GM12874 (cell line): Measurements from ENCODE around the gene TKFC.

ENCODE experiments used
- TF ChIP-seq, protein P1 (sequence below): IDR thresholded peaks from 2 replicates; pipeline ENCODE4 v1.5.1; 2011; ENCODE audit warnings: low read depth, mild to moderate bottlenecking, control low read depth, low read length, moderate library complexity; ENCODE audit not compliant: insufficient read depth

The TKFC gene

DNA sequence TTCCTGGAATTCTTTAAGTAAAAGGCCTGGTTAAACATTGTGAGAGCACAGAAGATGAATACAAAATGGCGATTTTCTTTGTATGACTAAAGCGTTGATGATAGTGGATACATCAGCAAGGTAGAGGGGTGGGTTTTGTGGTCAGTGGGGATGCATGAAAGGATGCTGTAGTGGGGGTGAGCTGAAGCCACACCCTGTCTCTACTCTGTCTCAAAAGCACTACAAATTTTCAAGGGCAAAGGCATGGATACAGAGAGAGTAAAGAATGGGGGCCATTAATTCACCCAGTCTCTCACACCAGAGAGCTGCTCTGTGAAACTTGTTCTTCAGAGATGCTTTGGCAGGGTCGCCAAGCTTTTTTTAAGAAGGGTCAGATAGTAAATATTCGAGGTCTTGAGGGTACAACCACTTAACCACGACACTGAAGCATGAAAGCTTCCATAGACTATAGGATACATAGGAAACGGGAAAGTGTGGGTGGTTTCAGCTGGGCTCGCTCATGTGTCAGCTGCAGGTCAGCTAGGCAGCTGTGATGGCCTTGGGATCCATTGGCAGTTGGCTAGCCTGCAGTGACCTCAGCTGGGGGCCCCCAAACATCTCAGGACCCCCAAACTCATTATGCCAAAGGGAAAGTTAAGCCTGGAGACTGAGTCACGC is 37.4 kb downstream of the TKFC start:
- TF ChIP-seq, protein P1, sequence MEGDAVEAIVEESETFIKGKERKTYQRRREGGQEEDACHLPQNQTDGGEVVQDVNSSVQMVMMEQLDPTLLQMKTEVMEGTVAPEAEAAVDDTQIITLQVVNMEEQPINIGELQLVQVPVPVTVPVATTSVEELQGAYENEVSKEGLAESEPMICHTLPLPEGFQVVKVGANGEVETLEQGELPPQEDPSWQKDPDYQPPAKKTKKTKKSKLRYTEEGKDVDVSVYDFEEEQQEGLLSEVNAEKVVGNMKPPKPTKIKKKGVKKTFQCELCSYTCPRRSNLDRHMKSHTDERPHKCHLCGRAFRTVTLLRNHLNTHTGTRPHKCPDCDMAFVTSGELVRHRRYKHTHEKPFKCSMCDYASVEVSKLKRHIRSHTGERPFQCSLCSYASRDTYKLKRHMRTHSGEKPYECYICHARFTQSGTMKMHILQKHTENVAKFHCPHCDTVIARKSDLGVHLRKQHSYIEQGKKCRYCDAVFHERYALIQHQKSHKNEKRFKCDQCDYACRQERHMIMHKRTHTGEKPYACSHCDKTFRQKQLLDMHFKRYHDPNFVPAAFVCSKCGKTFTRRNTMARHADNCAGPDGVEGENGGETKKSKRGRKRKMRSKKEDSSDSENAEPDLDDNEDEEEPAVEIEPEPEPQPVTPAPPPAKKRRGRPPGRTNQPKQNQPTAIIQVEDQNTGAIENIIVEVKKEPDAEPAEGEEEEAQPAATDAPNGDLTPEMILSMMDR = no peak

DNA sequence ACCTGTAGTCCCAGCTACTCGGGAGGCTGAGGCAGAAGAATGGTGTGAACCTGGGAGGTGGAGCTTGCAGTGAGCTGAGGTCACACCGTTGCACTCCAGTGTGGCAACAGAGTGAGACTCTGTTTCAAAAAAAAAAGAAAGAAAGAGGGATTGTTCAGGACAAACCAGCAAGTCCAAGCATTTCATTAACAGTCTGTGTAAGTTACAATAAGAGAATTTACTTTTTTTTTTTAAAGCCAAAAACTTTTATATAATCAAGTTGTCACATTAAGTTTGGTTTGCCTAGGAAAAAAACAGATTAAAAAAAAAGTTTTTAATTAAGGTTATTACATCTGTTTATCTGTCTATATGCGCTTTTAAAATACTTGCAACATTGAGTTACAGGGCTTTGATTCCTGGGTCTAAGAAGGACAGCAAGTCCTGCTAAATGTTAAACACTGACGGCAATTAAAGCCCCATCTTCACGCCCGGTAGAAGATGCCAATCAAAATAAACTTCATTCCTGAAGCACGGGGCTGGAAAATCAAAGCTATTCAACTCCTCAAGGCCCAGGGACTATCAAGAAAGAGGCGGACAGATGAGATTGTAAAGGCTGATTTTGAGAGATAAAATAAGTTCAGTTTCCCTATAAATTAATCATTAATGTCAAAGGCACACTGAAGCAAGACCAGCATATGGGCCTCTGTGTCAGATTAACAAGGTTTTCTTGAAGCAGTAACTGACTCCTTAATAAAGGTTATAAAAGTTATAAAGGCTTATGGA is 39.8 kb downstream of the TKFC start:
- TF ChIP-seq, protein P1 = no peak

DNA sequence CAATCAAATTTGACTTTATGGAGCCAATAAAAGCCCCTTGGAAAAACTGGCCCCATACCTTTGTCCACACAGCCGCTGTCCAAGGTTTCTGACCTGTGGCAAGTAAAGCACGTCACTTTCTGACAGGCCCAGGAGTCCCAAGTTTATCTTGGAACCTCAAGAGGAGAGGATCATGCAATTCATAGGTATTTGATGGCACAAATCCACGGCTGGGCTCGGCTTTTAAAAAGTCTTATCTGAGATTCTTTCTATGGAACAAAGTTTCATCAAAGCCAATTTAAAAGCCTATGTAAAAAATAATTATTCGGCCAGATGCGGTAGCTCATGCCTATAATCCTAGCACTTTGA is 42.7 kb downstream of the TKFC start:
- TF ChIP-seq, protein P1 = no peak

DNA sequence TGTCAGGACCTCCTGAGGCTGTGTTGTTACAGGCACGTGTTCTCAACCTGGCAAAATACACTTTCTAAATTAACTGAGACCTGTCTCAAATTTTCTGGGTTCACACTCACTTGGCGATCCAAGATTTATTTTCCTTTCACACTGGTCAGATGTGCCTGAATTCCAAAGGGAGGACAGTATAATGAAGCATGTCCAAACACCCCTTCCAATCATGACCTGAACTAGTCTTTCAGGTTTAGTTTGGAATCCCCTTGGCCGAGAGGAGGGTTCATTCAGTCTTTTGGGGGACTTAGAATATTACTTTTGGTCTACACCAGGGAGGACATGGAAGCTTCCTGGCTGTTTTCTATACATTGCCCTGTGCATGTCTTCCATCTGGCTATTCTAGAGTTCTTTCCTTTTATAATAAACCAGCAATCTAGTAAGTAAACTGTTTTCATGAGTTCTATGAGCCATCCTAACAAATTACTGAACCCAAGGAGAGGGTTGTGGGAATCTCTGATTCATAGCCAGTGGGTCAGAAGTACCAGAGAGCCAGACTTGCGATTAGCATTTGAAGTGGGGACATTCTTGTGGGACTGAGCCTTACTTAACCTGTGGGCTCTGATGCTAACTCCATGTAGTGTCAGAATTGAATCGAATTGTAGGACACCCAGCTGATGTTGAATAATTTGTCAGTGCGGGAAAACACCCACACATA is 44.6 kb downstream of the TKFC start:
- TF ChIP-seq, protein P1 = no peak

DNA sequence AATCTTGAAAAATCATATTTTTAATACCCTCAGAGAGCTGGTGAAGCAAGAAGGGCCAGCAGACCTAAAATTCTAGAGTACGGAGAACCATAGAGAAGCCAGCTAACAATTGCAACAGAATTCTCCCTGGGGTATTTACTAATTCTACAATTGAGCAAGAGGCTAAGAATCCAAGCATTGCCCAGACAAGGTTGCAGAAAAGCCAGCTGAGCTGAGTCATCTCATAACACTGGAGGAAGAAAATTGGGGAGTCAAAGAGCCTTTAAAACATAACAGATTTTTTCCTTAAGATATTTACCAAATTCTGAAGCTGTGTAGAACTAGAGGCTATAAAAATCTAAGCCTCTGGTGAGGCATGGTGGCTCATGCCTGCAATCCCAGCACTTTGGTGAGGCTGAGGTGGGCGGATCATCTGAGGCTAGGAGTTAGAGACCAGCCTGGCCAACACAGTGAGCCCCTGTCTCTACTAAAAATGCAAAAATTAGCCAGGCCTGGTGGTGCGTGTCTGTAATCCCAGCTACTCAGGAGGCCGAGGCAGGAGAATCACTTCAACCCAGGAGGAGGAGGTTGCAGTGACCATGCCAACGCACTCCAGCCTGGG is 45.8 kb downstream of the TKFC start:
- TF ChIP-seq, protein P1 = no peak

DNA sequence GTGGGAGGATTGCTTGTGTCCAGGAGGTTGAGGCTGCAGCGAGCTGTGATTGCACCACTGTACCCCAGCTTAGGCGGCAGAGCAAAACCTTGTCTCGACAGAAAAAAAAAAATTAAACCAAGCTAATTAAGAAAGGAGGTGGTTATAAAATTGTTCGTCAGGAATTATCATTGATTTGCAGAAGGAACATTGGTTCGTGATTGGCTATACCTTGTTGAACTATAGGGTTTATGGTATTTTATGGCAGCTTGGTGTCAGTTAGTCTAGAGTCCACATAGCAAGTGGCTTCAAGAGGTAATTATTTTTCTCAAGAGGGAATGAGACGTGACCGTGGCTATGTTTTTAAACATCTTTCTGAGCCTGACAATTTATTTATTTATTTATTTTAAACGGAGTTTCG is 47.9 kb downstream of the TKFC start:
- TF ChIP-seq, protein P1 = no peak
